Measurements from ENCODE around the gene MDGA2. TPM values are rescaled to one million over a fixed set of nuclear protein-coding genes. Genes with fewer than 3 reads are reported as not detected.

The MDGA2 gene
- total and polyA plus RNA-seq, 2 of the 4 experiments (the other 2 are of a cell fraction): 0.02 TPM; not detected in 1

DNA sequence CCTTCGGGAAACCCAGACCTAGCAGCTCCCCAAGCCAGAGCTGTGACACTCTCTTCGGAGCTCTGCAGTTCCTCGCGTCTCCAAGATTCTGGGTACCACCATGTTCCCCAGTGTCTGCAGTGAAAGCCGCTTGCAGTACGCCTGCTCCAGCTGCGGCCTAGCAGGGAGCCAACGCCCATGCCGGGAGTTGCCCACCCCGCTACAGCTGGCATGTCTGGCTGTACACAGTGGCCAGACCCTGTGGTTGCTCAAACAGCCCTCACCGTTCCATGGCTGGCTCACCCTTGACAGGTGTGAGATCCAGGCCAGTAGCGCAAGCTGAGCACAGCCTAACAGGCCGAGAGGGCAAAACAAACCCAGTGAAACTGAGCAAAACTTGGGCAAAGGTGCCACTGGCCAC, 520.0 kb downstream of the MDGA2 start:
- Histone ChIP-seq H3K4me2 (ENCODE audit: low read depth, low read length) (no peak overlapping the region), H3K14ac (replicated peaks; ENCODE audit: low read depth, low read length) (no peak overlapping the region), H3K4me1 (ENCODE audit: control insufficient read depth, insufficient read depth, low read length) (no peaks in the 10 kb centered on the region), H3K23ac (ENCODE audit: low read depth, low read length) (no peak overlapping the region), H4K8ac (ENCODE audit: low read depth in 2 of 2, low read length in 2 of 2) (no peak overlapping the region), H3K18ac (ENCODE audit: low read depth, low read length) (no peak overlapping the region), H3K9me1 (ENCODE audit: insufficient read depth, low read length) (no peaks in the 10 kb centered on the region), H3K4me3 (ENCODE audit: insufficient read depth, low read depth, low read length) (no peak overlapping the region), H4K91ac (ENCODE audit: insufficient read depth, low read depth, low read length) (no peak overlapping the region), H3K79me1 (ENCODE audit: low read depth in 1 of 2, low read length in 2 of 2) (no peaks in the 10 kb centered on the region), H2BK20ac (ENCODE audit: low read depth, low read length) (no peak overlapping the region), H2AK9ac (replicated peaks; ENCODE audit: low read depth, low read length, poor library complexity) (no peak overlapping the region), H4K20me1 (ENCODE audit: insufficient read depth, low read length) (no peaks in the 10 kb centered on the region), H3K9me3 (ENCODE audit: control insufficient read depth, insufficient read depth, low read length) (peaks cover 18% of the 10 kb centered on the region), H2BK5ac (ENCODE audit: low read depth, low read length, poor library complexity, severe bottlenecking) (no peak overlapping the region), H3K27me3 (ENCODE audit: control insufficient read depth, insufficient read depth, low read length) (no peaks in the 10 kb centered on the region), H2BK15ac (ENCODE audit: low read depth, low read length) (no peak overlapping the region), H4K5ac (ENCODE audit: low read depth, low read length) (no peak overlapping the region), H3K4ac (ENCODE audit: low read depth, low read length) (no peak overlapping the region), H2AFZ (replicated peaks; ENCODE audit: low read length, poor library complexity) (no peak overlapping the region), H2BK120ac (ENCODE audit: low read depth, low read length) (no peak overlapping the region), H3K36me3 (ENCODE audit: control insufficient read depth, insufficient read depth, low read length) (no peaks in the 10 kb centered on the region), H2AK5ac (ENCODE audit: low read depth, low read length) (no peak overlapping the region), H3K27ac (ENCODE audit: insufficient read depth, low read length) (no peak overlapping the region), H3K56ac (ENCODE audit: extremely low read depth, insufficient read depth, low read length) (no peak overlapping the region), H3K9ac (ENCODE audit: low read depth, low read length) (no peak overlapping the region)
- TF ChIP-seq, protein P1, sequence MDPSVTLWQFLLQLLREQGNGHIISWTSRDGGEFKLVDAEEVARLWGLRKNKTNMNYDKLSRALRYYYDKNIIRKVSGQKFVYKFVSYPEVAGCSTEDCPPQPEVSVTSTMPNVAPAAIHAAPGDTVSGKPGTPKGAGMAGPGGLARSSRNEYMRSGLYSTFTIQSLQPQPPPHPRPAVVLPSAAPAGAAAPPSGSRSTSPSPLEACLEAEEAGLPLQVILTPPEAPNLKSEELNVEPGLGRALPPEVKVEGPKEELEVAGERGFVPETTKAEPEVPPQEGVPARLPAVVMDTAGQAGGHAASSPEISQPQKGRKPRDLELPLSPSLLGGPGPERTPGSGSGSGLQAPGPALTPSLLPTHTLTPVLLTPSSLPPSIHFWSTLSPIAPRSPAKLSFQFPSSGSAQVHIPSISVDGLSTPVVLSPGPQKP (IDR thresholded peaks at IDR 0.05; ENCODE audit: borderline replicate concordance, low read depth, low read length): no peak
- TF ChIP-seq, protein P2, sequence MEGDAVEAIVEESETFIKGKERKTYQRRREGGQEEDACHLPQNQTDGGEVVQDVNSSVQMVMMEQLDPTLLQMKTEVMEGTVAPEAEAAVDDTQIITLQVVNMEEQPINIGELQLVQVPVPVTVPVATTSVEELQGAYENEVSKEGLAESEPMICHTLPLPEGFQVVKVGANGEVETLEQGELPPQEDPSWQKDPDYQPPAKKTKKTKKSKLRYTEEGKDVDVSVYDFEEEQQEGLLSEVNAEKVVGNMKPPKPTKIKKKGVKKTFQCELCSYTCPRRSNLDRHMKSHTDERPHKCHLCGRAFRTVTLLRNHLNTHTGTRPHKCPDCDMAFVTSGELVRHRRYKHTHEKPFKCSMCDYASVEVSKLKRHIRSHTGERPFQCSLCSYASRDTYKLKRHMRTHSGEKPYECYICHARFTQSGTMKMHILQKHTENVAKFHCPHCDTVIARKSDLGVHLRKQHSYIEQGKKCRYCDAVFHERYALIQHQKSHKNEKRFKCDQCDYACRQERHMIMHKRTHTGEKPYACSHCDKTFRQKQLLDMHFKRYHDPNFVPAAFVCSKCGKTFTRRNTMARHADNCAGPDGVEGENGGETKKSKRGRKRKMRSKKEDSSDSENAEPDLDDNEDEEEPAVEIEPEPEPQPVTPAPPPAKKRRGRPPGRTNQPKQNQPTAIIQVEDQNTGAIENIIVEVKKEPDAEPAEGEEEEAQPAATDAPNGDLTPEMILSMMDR (conservative IDR thresholded peaks at IDR 0.05; ENCODE audit: low read depth, low read length): no peak
- TF ChIP-seq POLR2A (IDR thresholded peaks at IDR 0.05; ENCODE audit: low read depth, low read length) (no peak), CHD1 (IDR thresholded peaks at IDR 0.05; ENCODE audit: low read depth, low read length) (no peak), CEBPB (IDR thresholded peaks at IDR 0.05; ENCODE audit: low read depth, low read length) (no peak), SMC3 (IDR thresholded peaks at IDR 0.05; ENCODE audit: low read depth, low read length) (no peak), BHLHE40 (IDR thresholded peaks at IDR 0.05; ENCODE audit: low read depth, low read length) (no peak), MXI1 (IDR thresholded peaks at IDR 0.05; ENCODE audit: borderline replicate concordance, low read depth, low read length) (no peak), RAD21 (IDR thresholded peaks at IDR 0.05; ENCODE audit: low read length) (no peak), RCOR1 (IDR thresholded peaks at IDR 0.05; ENCODE audit: insufficient replicate concordance, low read length) (no peak), NFE2L2 (IDR thresholded peaks at IDR 0.05; ENCODE audit: low read depth, low read length) (no peak), MAFK (IDR thresholded peaks at IDR 0.05; ENCODE audit: low read depth, low read length) (no peak)
- TF ChIP-seq, protein P3, sequence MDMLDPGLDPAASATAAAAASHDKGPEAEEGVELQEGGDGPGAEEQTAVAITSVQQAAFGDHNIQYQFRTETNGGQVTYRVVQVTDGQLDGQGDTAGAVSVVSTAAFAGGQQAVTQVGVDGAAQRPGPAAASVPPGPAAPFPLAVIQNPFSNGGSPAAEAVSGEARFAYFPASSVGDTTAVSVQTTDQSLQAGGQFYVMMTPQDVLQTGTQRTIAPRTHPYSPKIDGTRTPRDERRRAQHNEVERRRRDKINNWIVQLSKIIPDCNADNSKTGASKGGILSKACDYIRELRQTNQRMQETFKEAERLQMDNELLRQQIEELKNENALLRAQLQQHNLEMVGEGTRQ (IDR thresholded peaks at IDR 0.05; ENCODE audit: low read depth, low read length): no peak
- in situ Hi-C loops (cut with MboI; ENCODE audit: low sequenced_read_pairs): no loop called here
- 75% methylated on average over 2 of the region's 13 CpGs; no CpG with 5 or more reads in 1 of the 2 experiments for WGBS, 2 experiments (ENCODE audit: extremely low coverage in 2 of 2, insufficient read length in 1 of 2)
- ChIA-PET CTCF (no interaction called here), POLR2A (ENCODE audit: unreplicated experiment) (no interaction called here)
- ATAC-seq (ENCODE audit: low read depth): no peak
- intact Hi-C loops (cut with micrococcal nuclease): no loop called here
- dilution Hi-C loops (cut with HindIII; ENCODE audit: low sequenced_read_pairs, unreplicated experiment): no loop called here
- no peak for DNase-seq
- no TSS peak for BruUV-seq (replicated peaks)

All from IMR-90 (cell line).